Right lobe of liver (tissue), 4 donors: ENCODE results near the gene CPT1C.

Source experiments
- POLR2A ChIP-seq: fragments of 450-650 bp; IDR thresholded peaks from one replicate; pipeline ENCODE4 v1.6.1; 2017; ENCODE audit warnings: antibody characterized with exemption, mild to moderate bottlenecking
- TF ChIP-seq, protein P1 (sequence below), 4 donors: fragments of 200-600 bp in 3 of 4; fragments of 450-650 bp in 1 of 4; IDR thresholded peaks; one replicate each; pipeline versions ENCODE4 v1.5.1 to v1.8.0; 2016 to 2022; ENCODE audit warnings: antibody characterized with exemption in 4 of 4, mild to moderate bottlenecking in 2 of 4
- donor health status: DM: no; HTN: no; CAD: no.
- donor health status: DM: no; HTN: no; CAD: no.
- donor health status: DM: no; HTN: yes; CAD: no.

DNA sequence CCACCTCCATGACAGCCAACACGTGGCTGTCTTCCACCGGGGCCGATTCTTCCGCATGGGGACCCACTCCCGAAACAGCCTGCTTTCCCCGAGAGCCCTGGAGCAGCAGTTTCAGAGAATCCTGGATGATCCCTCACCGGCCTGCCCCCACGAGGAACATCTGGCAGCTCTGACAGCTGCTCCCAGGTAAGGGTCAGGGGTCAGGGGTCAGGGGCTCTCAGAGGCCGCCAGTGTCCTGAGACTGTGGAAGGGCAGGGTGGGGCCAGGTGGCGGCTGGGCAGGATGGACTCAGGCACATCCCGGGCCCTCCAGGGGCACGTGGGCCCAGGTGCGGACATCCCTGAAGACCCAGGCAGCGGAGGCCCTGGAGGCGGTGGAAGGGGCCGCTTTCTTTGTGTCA is 15.0 kb downstream of the CPT1C start:
- TF ChIP-seq, protein P1, sequence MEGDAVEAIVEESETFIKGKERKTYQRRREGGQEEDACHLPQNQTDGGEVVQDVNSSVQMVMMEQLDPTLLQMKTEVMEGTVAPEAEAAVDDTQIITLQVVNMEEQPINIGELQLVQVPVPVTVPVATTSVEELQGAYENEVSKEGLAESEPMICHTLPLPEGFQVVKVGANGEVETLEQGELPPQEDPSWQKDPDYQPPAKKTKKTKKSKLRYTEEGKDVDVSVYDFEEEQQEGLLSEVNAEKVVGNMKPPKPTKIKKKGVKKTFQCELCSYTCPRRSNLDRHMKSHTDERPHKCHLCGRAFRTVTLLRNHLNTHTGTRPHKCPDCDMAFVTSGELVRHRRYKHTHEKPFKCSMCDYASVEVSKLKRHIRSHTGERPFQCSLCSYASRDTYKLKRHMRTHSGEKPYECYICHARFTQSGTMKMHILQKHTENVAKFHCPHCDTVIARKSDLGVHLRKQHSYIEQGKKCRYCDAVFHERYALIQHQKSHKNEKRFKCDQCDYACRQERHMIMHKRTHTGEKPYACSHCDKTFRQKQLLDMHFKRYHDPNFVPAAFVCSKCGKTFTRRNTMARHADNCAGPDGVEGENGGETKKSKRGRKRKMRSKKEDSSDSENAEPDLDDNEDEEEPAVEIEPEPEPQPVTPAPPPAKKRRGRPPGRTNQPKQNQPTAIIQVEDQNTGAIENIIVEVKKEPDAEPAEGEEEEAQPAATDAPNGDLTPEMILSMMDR (IDR thresholded peaks at IDR 0.05) = no peak
- TF ChIP-seq POLR2A = no peak
